Endometrial microvascular endothelial cells (primary cell): Measurements from ENCODE around the gene RPS25. TPM values are rescaled to one million over a fixed set of nuclear protein-coding genes. Genes with fewer than 3 reads are reported as not detected.
"Not testable (repeated sequence)": the region's sequence is repeated elsewhere in the genome, so short reads cannot be mapped to it uniquely, and the experiment has no call there.

Experiments
- in situ Hi-C: cut with HindIII; loops from 2 replicates; pipeline ENCODE4 v1.10.0; 2017; ENCODE audit warnings: low sequenced_read_pairs, low pct_unique_long_range_greater_than_20kb; ENCODE audit errors: inconsistent ontology term
- total RNA-seq: library from RNA; depleted of rRNA; stranded (reverse); fragments of >200 nt; gene quantifications from one replicate; pipeline ENCODE4 v1.2.3, GENCODE V29; 2015; ENCODE audit errors: inconsistent ontology term

Gene RPS25
- total RNA-seq, result 1,064 TPM

GRCh38 chr11:119018074-119018938, at the start of gene RPS25, which contains the start of gene TRAPPC4:
Gene RPS25 (minus strand): TSS chr11:119018343. CDS start chr11:119018284, 59 bp downstream.
Gene TRAPPC4 (plus strand): TSS chr11:119018766. CDS start chr11:119018796, 30 bp downstream.
- in situ Hi-C loops, result no loop called here

DNA sequence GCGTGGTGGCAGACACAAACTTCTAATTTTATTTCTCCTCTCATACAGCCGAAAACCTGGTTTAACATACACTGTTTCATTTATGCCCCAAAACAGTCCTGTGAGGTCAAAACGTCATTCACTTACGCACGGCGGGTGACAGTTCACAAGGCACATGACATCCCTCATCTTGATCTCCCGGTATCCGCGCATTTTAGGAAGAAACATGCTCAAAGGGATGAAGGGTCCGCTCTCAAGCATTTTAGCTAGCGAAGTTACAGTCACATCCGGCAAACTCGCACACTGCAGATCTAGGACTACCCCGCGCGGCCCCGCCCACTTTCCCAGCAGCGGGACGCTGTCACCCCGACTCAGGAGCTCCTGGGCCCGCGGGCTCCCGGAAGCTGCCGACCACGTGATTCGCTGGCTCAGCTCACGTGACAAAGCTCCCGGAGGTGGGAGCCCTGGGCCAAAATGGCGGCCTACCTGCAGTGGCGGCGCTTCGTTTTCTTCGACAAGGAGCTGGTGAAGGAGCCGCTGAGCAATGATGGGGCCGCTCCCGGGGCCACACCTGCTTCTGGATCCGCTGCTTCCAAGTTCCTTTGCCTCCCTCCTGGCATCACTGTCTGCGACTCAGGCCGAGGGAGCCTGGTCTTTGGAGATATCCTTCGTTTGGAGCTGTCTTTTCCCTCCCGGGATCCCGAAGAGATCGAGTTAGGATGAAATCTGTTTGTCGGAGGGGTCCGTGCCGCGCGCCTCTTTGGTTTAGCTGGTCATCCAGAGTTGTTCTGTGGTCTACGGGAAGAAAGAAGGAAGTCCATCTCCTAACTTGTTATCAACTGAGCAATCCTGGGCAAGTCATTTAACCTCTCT, 49.5 kb upstream of the RPS25 start, which contains the start of gene VPS11:
VPS11 (plus strand) TSS at position 448 of the 852 bp plus-strand sequence; CDS start at position 454, 6 bp downstream.
- in situ Hi-C loops, result no loop called here

DNA sequence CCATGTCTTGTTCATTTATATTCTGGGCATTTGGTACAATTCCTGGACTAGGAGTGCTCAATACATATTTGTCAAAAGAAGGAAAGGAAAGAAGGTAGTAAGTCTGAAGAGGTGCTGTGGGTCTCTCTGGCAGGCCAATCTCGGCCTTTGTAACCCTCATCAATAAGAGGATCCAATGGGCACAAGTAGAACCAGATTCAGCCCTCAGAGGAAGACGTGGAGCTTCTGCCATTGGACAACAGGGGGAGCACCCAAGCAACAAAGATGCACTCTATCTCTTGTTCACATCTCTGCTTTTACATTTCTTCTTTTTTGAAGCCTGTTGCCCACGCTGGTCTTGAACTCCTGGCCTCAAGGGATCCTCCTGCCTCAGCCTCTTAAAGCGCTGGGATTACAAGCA, 47.2 kb upstream of the RPS25 start:
- in situ Hi-C loops, result no loop called here

DNA sequence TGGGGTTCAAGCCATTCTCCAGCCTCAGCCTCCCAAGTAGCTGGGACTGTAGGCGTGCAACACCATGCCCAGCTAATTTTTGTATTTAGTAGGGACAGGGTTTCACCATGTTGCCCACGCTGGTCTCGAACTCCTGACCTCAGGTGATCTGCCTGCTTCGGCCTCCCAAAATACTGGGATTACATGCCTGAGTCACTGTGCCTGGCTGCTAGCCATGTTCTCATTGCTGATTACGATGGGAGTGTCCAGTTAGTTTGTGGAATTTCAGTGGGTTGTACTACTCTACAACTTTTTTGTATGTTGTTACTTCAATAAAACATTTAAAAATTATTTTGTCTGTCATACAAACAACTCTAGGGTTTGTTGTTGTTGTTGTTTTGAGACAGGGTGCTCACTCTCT, 44.6 kb upstream of the RPS25 start:
- in situ Hi-C loops, result no loop called here

DNA sequence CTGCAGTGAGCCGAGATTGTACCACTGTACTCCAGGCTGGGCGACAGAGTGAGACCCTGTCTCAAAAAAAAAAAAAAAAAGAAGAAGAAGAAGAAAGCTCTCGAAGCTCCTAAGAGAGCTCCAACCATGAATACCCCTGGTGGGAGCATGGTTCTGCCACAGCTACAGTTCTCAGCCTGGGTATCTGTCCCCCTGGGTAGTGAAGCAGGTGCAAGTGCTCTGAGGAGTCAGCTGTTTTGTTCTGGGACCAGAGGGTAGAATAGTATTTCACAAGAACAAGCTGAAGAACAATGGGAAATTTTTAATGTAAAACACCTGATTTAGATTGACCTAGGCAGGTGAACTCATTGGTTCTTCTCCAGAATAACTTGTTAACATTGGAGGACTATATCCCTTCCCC, 43.1 kb upstream of the RPS25 start:
- in situ Hi-C loops, result no loop called here

DNA sequence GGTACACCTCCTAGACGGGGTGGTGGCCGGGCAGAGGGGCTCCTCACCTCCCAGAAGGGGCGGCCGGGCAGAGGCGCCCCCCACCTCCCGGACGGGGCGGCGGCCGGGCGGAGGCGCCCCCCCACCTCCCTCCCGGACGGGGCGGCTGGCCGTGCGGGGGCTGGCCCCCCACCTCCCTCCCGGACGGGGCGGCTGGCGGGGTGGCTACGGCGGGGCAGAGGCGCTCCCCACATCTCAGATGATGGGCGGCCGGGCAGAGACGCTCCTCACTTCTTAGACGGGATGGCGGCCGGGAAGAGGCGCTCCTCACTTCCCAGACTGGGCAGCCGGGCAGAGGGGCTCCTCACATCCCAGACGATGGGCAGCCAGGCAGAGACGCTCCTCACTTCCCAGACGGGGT, 41.0 kb upstream of the RPS25 start:
- in situ Hi-C loops, result not testable (repeated sequence)

- in situ Hi-C loops, result no loop called here
These were observed 39.0 kb upstream of the RPS25 start, which contains the start of gene HYOU1 for GRCh38 chr11:119057000-119057769. Gene HYOU1 (minus strand): TSS chr11:119057205. CDS start chr11:119056160, 1,045 bp downstream.

DNA sequence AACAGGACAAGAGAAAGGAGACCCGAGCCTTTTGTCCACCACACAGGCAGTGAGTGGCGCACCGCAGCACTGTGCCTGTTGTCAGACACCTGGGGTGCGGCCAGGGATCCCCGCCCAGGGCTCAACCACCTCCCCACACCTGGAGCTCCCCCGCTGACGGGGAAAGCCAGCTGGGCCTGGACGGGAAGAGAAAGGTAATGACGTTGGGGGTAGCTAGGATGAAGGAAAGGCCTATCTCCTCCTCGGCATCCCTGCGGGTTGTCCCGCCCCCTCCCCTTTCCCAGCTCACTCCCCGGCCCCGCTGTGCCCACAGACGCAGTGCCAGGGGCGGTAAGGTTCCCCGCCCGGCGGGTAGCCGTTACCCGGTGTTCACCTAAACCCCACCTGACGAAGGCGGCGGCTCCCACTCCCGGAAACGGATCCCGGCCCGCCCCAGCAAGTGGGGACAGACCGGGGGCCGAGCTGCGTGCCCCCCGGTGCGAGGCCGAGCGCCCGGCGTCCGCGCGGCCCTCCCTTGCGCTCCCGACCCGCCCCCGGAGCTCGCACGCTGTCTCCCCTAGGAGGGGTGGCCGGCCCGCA, 38.4 kb upstream of the RPS25 start:
- in situ Hi-C loops, result no loop called here

GRCh38 chr11:119055901-119056300, 37.8 kb upstream of the RPS25 start:
- in situ Hi-C loops, result no loop called here

DNA sequence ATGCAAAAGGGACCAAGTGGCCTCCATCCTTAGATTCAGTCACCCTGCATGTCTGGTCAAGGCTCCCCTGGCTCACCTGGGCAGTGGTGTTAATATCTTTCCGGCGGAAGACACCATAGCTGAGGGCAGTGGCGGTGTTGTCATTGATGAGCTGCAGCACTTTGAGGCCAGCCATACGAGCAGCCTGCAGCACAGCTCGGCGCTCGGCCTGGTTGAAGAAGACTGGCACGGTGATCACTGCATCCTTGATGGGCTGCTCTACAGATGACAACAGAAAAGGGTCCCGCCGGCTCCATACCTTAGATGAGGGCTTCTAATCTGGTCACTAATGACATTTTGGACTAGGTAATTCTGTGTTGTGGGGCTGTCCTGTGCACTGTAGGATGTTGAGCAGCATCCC, 36.3 kb upstream of the RPS25 start:
- in situ Hi-C loops, result no loop called here

DNA sequence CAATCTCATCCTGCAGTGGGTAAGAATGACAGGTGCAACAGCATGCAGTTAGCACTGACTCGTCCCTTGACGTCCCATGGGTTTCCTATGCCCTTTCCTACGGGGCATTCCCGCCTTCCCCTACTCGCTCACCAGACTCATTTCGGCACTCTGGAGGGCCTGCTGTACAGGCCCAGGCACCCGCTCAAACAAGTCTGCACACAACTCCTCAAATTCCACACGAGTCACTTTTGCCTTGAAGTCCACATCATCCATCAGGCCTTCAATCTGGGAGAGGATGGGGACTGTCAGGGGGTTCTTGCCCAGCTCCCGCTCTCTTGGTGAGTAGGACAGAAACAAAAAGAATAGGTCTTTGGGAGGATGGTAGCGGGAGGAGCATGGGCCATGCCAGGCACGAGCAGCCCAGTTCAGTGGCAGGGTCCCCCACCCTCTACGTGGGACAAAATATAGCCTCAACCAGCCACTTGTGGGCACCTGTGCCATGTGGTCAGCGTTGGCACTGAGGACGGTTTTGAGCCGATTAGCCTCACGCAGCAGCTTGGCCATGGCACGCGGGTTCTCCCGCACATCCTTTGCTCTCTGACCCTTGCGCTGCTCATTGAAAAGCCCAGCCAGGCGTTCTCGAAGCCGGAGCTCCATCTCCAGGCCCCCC, 34.1 kb upstream of the RPS25 start:
- in situ Hi-C loops, result no loop called here

- in situ Hi-C loops, result no loop called here
These were observed 33.5 kb upstream of the RPS25 start for GRCh38 chr11:119051440-119052162.

DNA sequence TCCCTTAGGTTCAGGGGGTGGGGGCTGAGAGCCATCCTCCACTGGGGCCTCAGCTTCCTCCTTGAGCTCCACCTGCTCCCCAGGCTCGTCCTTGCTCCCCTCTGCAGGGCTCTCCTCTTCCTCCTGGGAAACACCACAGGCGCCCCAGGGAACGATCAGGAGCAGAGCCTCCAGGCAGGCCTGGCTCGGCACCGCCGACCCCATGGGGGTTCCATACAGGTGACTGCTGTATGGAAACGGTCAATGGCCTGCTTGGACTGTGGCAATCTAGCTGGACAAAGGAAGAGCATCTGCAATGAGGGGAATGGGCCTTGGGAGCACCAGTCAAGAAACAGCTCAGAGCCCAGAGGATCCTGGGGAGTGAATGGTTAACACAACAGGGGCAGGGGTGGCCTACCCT, 30.9 kb upstream of the RPS25 start:
- in situ Hi-C loops, result no loop called here

DNA sequence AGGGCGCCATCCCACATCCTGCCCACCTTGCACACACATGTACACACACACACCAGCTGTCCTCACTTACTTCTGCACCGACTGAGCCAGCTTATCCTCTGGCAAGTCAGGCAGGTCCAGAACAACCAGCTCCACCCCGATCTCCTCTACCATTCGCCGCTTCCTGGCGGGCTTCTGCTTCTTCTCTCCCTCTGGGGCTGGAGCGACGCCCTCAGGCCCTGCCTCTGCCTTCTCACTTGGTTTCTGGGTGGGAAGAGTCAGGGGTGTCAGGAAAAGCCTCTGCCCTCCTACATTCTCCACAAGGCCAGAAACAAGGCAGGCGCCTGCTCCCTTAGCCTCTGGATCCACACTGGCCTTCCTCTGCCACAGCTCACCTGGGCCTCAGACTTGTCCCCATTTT, 30.5 kb upstream of the RPS25 start:
- in situ Hi-C loops, result no loop called here

- in situ Hi-C loops, result no loop called here
These were observed 29.1 kb upstream of the RPS25 start for GRCh38 chr11:119047205-119047604.

DNA sequence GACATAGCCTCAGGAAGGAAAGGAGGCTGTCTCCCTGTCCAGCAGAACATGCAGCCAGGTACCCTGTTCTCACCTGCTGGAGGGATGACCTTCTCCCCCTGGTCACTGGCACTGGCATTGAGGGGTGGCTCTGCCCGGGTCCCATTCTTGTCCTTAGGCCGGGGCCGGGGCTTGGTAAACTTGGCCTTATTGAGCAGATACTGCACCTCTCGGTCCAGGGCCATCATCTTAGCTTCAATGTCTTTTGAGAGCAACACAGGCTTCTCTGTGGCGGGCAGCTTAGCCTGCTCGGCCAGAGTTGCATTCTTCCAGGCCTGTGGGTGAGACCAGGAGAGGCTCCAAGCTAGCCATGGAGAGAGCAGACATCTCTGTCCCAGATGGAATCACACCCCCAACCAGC, 28.3 kb upstream of the RPS25 start:
- in situ Hi-C loops, result no loop called here

GRCh38 chr11:119044708-119045107, 26.6 kb upstream of the RPS25 start:
- in situ Hi-C loops, result no loop called here
